DMS53 (cell line): ENCODE measurements around the gene HNRNPC.
"Not testable (repeated sequence)": the region's sequence is repeated elsewhere in the genome, so short reads cannot be mapped to it uniquely, and the experiment has no call there.

Experiments used
- DNase-seq: peaks from one replicate; lab custom pipeline; 2025; lab: John Stamatoyannopoulos, UW

The HNRNPC gene

DNA sequence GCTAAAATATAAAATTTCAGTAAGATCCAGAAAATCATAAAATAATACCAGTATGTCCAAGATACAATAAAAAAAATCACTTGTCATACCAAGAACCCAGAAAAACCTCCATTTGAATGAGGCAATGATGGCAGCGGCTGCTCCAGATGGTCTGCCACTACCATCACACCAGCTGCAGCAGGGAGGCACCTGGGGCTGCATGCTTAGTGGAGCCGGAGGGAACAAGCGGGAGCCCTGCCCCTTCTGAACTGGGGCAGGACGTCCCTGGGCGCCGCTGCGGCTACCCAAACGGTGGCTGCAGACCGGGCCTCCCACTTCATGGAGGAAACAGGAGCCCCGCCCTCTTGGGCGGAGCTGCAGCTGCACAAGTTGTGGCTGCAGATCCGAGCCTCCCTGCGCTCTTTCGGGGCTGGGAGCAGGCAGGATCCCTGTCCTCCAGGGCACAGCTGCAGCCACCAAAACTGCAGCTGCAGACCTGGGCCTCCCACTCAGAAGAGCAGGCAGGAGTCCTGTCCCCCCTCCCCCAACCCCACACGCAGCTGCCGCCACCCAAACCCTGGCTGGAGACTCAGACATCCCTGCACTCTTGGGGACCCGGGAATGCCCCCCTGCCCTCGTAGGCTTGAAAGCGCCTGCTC lies 77.3 kb downstream of the HNRNPC start:
- DNase-seq: peak; percentile 81

DNA sequence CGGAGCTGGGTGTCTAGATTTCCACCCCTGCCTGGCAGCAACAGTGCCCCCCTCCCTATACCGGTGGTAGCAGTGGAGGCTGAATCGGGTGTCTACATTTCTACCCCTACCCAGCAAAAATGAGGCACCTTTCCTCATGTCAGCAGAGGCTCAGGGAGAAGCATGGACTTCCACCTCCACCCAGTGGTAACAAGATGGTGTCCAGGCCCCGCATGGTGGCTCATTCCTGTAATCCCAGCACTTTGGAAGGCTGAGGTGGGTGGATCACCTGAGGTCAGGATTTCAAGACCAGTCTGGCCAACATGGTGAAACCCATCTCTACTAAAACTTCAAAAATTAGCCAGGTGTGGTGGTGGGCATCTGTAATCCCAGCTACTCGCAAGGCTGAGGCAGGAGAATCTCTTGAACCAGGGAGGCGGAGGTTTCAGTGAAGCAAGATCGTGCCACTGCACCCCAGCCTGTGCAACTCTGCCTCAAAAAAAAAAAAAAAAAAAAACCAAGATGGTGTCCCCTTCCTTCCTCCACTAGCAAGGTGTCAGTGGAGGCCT lies 77.9 kb downstream of the HNRNPC start:
- DNase-seq: no peak

DNA sequence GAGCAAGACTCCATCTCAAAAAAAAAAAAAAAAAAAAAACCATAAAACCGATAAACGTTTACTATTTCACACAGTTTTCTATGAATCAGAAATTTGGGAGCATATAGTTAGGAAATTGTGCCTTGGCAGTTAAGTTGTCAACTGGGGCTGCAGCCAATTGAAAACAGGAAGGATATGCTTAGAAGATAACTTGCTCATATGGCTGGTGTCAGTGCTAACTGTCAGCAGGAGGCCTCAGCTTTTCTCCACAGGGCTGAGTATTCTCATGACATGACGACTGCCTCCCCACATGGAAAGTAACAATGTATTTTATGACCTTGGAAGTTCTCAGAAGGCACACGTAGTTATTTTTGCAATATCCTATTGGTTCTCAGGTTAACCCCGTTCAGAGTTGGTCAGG lies 83.8 kb downstream of the HNRNPC start:
- no peak for DNase-seq

DNA sequence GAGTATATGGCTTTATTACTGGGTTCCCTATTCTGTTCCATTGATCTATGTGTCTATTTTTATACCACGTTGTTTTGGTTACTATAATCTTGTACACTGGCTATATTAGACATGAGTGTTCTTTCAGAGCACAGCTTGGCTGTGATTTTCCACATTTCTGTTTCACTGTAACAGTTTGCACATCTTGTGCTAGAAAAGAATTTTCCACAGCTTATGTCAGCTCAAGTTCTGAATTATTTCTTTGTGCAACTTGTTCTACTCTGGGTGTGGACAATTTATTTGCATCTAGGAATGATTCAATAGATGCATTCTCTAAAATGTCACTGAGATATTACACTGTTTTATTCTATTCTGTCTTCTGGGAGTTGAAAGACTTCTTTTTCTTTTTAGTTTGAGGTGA lies 85.0 kb downstream of the HNRNPC start:
- no peak for DNase-seq

DNA sequence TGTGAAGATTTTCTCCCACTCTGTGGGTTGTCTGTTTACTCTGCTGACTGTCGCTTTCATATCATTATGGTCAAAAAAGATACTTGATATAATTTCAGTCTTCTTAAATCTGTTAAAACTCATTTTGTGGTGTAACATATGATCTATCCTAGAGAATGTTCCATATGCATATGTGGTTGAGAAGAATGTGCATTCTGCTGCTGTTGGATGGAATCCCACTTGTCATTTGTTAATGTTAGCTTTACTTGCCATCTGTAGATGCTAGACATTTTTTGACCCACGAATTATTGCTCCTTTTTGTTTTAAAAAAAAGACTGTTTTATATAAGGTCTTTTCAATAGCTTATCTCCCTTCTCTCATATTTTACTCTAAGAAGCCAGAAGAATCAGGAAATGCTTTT lies 87.1 kb downstream of the HNRNPC start:
- no peak for DNase-seq

DNA sequence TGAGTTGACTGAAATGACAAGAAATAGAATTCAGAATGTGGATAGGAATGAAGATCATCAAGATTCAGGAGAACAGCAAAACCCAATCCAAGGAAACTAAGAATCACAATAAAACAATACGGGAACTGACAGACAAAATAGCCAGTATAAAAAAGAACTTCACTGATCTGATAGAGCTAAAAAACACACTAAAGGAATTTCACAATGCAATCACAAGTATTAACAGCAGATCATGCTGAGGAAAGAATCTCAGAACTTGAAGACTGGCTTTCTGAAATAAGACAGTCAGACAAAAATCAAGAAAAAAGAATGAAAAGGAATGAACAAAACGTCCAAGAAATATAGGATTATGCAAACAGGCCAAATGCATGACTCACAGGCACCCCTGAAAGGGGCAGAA lies 98.1 kb downstream of the HNRNPC start:
- no peak for DNase-seq

DNA sequence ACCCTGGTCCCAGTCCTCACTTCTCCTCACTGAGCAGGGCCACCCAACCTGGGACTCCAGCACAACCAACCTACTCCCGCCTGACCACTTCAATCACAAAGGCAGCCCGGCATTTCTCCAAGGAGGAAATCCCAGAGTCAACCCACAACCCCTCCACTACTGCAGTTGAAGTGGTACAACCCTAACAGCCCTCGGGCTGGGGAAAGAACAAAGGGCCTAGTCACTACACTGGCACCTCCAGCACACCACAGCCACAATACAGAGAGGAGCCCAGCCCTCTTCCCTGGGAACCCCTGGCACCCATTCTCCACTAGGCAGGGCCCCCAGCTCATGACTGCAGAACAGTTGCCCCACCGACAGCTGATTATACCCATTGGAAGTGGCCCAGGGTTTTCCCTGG lies 99.7 kb downstream of the HNRNPC start:
- no peak for DNase-seq

DNA sequence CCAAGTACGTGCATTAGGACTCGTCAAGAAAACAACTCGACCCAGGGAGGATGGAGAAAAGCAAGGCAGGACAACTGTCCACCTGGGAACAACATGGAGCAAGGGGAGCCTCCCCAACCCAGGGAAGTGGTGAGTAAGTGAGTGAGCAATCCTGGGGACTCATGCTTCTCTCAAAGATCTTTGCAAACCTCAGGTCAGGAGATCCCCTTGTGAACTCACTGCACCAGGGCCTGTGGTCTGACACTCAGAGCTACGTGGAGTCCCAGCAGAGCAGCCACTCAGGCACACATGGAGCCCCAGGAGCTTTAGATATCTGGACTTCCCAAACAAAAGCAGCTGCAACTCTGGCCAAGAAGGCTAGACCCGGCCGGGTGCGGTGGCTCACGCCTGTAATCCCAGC lies 101.2 kb downstream of the HNRNPC start:
- DNase-seq: no peak

DNA sequence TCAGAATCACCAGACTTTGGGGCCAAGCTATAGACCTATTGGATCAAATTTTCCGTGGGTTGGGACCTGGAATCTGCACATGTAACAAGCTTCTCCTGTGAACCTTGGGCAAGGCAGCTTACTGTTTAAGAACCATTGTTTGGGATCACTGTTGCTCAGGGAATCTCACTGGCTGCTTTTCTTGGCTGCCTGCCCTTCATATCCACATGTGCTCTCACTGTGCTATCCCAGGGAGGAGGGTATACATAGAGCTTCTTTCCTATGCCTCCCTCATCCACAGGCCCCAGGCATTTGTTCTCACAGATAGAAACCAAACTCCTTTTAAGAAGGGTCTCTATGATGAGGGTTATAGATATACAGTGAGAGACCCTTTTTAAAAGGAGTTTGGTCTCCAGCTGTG lies 103.6 kb downstream of the HNRNPC start:
- DNase-seq: not testable (repeated sequence)

DNA sequence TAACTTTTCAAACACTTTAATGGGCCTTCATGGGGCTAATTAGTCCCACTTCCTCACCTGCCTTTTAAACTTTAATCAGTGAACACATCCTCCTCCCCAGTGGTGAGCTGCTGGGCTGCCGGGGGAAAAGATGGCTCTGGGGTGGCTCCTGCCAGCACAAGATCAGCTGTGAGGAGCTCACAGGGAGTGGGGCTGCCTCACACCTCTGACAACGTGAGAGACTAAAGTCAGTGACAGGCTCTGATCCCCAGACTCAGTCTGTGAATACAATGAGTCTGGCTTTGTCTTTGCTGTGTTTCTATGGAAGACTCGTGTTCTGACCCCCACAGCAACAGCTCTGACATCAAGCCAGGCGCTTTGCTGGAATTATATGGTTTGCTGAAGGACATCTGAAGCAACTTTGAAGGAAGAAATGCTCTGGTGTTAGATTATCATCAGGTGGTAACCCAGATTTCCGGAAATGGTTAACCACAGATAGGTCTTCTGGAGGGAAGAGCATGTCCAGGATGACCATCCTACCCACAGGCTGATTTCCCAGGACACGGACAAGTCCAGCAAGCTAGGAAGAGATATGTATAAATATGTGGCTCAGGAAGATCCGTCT lies 104.1 kb downstream of the HNRNPC start:
- DNase-seq: not testable (repeated sequence)

DNA sequence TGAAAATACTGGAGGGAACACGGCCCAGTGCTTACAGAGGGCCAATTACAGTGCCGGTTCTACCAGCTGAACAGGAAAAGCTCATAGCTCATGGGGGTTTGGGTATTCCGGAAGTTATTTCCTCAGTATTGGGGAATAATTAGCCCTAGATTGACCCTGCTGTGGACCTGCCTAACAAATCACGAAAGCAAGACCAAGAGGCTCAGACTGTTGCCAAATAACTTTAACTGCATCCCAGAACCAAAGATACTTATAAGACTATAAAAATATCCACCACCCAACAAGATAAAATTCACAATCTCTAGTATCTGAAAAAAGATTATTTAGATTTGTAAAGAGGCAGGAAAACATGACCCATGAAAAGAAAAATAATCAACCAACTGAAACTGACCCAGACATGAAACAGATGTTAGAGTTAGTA lies 105.4 kb downstream of the HNRNPC start:
- DNase-seq: no peak

DNA sequence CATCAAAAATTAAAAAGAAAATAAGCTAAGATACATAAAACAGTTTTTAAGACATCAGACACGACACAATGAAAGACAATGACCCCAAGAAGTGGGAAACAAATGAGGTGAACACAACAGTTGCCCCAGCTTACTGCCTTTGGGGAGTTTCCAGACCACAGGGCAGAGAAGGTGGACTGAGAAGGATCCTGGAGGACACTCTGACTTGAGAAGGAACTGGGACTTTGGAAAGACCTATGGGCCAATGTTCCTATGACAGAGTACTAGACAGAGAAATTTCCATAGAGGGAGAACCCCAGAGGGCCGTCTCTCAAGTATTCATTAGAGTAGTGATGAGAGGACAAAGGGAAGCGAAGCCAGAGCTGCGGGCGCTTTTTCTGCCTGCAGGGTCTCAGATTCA lies 107.2 kb downstream of the HNRNPC start:
- no peak for DNase-seq

DNA sequence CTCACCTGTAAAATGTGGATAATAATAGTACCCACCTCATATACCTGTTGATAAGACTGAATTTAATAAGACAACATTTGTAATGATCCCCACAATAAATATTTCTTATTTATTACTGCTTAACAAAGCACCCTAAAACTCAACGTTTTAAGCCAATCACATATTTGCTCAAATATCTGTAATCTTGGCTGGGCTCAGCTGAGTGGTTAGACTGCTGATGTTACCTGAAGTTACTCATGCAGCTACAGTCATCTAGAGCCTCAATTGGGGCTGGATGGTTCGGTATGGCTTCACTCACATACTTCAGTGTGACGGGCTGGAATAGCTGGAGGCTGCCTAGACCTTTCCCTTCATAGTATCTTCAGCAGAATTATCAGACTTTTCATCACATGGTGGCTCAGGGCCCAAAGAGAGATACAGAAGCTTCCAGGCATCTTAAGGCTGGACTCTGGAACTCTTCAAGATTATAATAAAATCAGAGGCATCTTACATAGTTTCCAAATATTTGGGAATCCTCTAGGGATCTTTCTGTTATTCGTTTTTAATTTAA lies 109.1 kb downstream of the HNRNPC start:
- no peak for DNase-seq
